ENCODE measurements around the gene UNC119. TPM values are rescaled to one million over a fixed set of nuclear protein-coding genes. Genes with fewer than 3 reads are reported as not detected.

Gene UNC119
- total RNA-seq, 1 donor from 2014 or later = 61.4 TPM

GRCh38 chr17:28515518-28515917 is 36.9 kb downstream of the UNC119 start:
- H4K20me1 ChIP-seq (ENCODE audit: low read depth) = no peaks in the 10 kb centered on the region
- H3K4me2 ChIP-seq = no peak overlapping the region
- H3K4me3 ChIP-seq = no peak overlapping the region
- Mint-ChIP-seq H3K9me3 (peaks cover 9% of the 10 kb centered on the region), H3K36me3 (no peaks in the 10 kb centered on the region), H3K27me3 (ENCODE audit: insufficient read depth, low read depth) (peaks cover 16% of the 10 kb centered on the region), H3K4me1 (peaks cover 2% of the 10 kb centered on the region), H3K27ac (no peak overlapping the region), H3K4me3 (no peak overlapping the region)
- no peaks in the 10 kb centered on the region for H3K36me3 ChIP-seq
- H3F3A ChIP-seq (ENCODE audit: low read depth) = no peaks in the 10 kb centered on the region
- H3K79me2 ChIP-seq (ENCODE audit: low read depth) = no peaks in the 10 kb centered on the region
- H3K9ac ChIP-seq = no peak overlapping the region
- H3K9me3 ChIP-seq (ENCODE audit: low read depth) = no peaks in the 10 kb centered on the region
- H3K27ac ChIP-seq = no peak overlapping the region
- no peak for TF ChIP-seq EZH2phosphoT487 (IDR thresholded peaks at IDR 0.05)
- no peak for TF ChIP-seq CTCF (IDR thresholded peaks at IDR 0.05)
- no peak for TF ChIP-seq EZH2 (IDR thresholded peaks at IDR 0.05)
- DNase-seq (ENCODE audit: low spot score) = no peak
- no peak overlapping the region for H2AFZ ChIP-seq (replicated peaks)
- H3K27me3 ChIP-seq = no peaks in the 10 kb centered on the region
- H3K4me1 ChIP-seq = no peaks in the 10 kb centered on the region

GRCh38 chr17:28514561-28515002 is 37.8 kb downstream of the UNC119 start:
- Histone ChIP-seq H3K79me2 (ENCODE audit: low read depth) (no peaks in the 10 kb centered on the region), H2AFZ (replicated peaks) (no peak overlapping the region), H3F3A (ENCODE audit: low read depth) (no peaks in the 10 kb centered on the region), H3K4me3 (no peak overlapping the region), H3K9me3 (ENCODE audit: low read depth) (no peaks in the 10 kb centered on the region), H3K36me3 (no peaks in the 10 kb centered on the region), H3K4me1 (no peaks in the 10 kb centered on the region), H3K4me2 (no peak overlapping the region), H3K9ac (no peak overlapping the region), H3K27ac (no peak overlapping the region), H4K20me1 (ENCODE audit: low read depth) (no peaks in the 10 kb centered on the region), H3K27me3 (no peaks in the 10 kb centered on the region)
- H3K4me1 Mint-ChIP-seq = peaks cover 3% of the 10 kb centered on the region
- H3K36me3 Mint-ChIP-seq = no peaks in the 10 kb centered on the region
- H3K27ac Mint-ChIP-seq = no peak overlapping the region
- no peak overlapping the region for H3K4me3 Mint-ChIP-seq
- no peak for DNase-seq (ENCODE audit: low spot score)
- peaks cover 14% of the 10 kb centered on the region for H3K27me3 Mint-ChIP-seq (ENCODE audit: insufficient read depth, low read depth)
- TF ChIP-seq EZH2phosphoT487 (IDR thresholded peaks at IDR 0.05) (no peak), CTCF (IDR thresholded peaks at IDR 0.05) (no peak), EZH2 (IDR thresholded peaks at IDR 0.05) (no peak)
- H3K9me3 Mint-ChIP-seq = peaks cover 9% of the 10 kb centered on the region

GRCh38 chr17:28513476-28513875 is 38.9 kb downstream of the UNC119 start:
- peaks cover 9% of the 10 kb centered on the region for H3K9me3 Mint-ChIP-seq

More at GRCh38 chr17:28513476-28513875, 38.9 kb downstream of the UNC119 start:
- Histone ChIP-seq H3F3A (ENCODE audit: low read depth) (no peaks in the 10 kb centered on the region), H3K9ac (no peak overlapping the region), H2AFZ (replicated peaks) (no peak overlapping the region), H3K4me1 (no peaks in the 10 kb centered on the region), H3K79me2 (ENCODE audit: low read depth) (no peaks in the 10 kb centered on the region), H3K27me3 (no peaks in the 10 kb centered on the region), H3K9me3 (ENCODE audit: low read depth) (no peaks in the 10 kb centered on the region), H3K4me3 (no peak overlapping the region), H4K20me1 (ENCODE audit: low read depth) (no peaks in the 10 kb centered on the region), H3K27ac (no peak overlapping the region), H3K36me3 (no peaks in the 10 kb centered on the region), H3K4me2 (no peak overlapping the region)
- Mint-ChIP-seq H3K36me3 (no peaks in the 10 kb centered on the region), H3K4me1 (peaks cover 3% of the 10 kb centered on the region), H3K27me3 (ENCODE audit: insufficient read depth, low read depth) (peaks cover 17% of the 10 kb centered on the region), H3K27ac (peak overlapping the region; percentile 15), H3K4me3 (no peak overlapping the region)
- TF ChIP-seq EZH2 (IDR thresholded peaks at IDR 0.05) (no peak), EZH2phosphoT487 (IDR thresholded peaks at IDR 0.05) (no peak), CTCF (IDR thresholded peaks at IDR 0.05) (no peak)
- DNase-seq (ENCODE audit: low spot score) = no peak

Measured in neural progenitor cell (in vitro differentiated cells).